ENCODE measurements around the gene RNF135. TPM values are rescaled to one million over a fixed set of nuclear protein-coding genes. Genes with fewer than 3 reads are reported as not detected.
A peak's percentile ranks its signal among the peaks of the same experiment; 100 is the strongest.

The RNF135 gene
- total and polyA plus RNA-seq, 2 of the 4 experiments (the other 2 are of a cell fraction), result 5.9 to 9.0 TPM

DNA sequence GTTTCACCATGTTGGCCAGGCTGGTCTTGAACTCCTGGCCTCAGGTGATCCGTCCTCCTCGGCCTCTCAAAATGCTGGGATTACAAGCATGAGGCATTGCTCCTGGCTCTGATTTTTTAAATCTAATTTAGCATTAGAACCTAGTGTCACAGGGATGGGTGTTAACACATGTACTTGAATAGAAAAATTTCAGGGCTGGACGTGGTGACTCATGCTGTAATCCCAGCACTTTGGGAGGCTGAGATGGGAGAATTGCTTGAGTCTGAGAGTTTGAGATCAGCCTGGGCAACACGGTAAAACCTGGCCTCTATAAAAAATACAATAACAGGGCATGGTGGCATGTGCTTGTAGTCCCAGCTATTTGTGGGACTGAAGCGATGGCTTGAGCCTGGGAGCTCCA, 6.0 kb upstream of the RNF135 start:
- DNase-seq (peak; percentile 40), ATAC-seq (ENCODE audit: low read depth) (peak; percentile 63)
- ChIA-PET CTCF (no interaction called here), POLR2A (ENCODE audit: unreplicated experiment) (no interaction called here)
- no peak overlapping the region for H3K14ac ChIP-seq (replicated peaks; ENCODE audit: low read depth, low read length)
- H2BK5ac ChIP-seq (ENCODE audit: low read depth, low read length, poor library complexity, severe bottlenecking), result no peak overlapping the region
- WGBS, 2 experiments (ENCODE audit: extremely low coverage in 2 of 2, insufficient read length in 1 of 2), result 80% methylated on average over 1 of the region's 5 CpGs; no CpG with 5 or more reads in 1 of the 2 experiments
- no peak overlapping the region for H3K56ac ChIP-seq (ENCODE audit: extremely low read depth, insufficient read depth, low read length)
- H3K4me1 ChIP-seq (ENCODE audit: control insufficient read depth, insufficient read depth, low read length), result no peaks in the 10 kb centered on the region; the same call in 1 of the 2 replicates
- no peak overlapping the region for H4K5ac ChIP-seq (ENCODE audit: low read depth, low read length)
- no TSS peak for BruUV-seq (replicated peaks)
- H3K4me2 ChIP-seq (ENCODE audit: low read depth, low read length), result no peak overlapping the region
- no peak overlapping the region for H3K27ac ChIP-seq (ENCODE audit: insufficient read depth, low read length)
- H3K4me3 ChIP-seq (ENCODE audit: insufficient read depth, low read depth, low read length), result no peak overlapping the region
- TF ChIP-seq RFX5 (IDR thresholded peaks at IDR 0.05; ENCODE audit: low read depth, low read length) (no peak), SMC3 (IDR thresholded peaks at IDR 0.05; ENCODE audit: low read depth, low read length) (no peak), FOS (IDR thresholded peaks at IDR 0.05; ENCODE audit: low read depth, low read length) (no peak)
- no peak overlapping the region for H4K8ac ChIP-seq (ENCODE audit: low read depth in 2 of 2, low read length in 2 of 2)
- no peak overlapping the region for H2BK20ac ChIP-seq (ENCODE audit: low read depth, low read length)
- dilution Hi-C loops (cut with HindIII; ENCODE audit: low sequenced_read_pairs, unreplicated experiment) (no loop called here), in situ Hi-C loops (cut with MboI; ENCODE audit: low sequenced_read_pairs) (no loop called here), intact Hi-C loops (cut with micrococcal nuclease) (no loop called here)
- no peak overlapping the region for H2AK9ac ChIP-seq (replicated peaks; ENCODE audit: low read depth, low read length, poor library complexity)
- no peak overlapping the region for H4K91ac ChIP-seq (ENCODE audit: insufficient read depth, low read depth, low read length)
- H3K23ac ChIP-seq (ENCODE audit: low read depth, low read length), result no peak overlapping the region
- H3K79me1 ChIP-seq (ENCODE audit: low read depth in 1 of 2, low read length in 2 of 2), result peaks cover under 1 to 2% of the 10 kb centered on the region in 2 experiments; a peak in 2 of 4 replicates
- no peak overlapping the region for H2BK15ac ChIP-seq (ENCODE audit: low read depth, low read length)
- no peak overlapping the region for H2AK5ac ChIP-seq (ENCODE audit: low read depth, low read length)
- H3K18ac ChIP-seq (ENCODE audit: low read depth, low read length), result no peak overlapping the region
- H3K36me3 ChIP-seq (ENCODE audit: control insufficient read depth, insufficient read depth, low read length), result no peaks in the 10 kb centered on the region
- H3K27me3 ChIP-seq (ENCODE audit: control insufficient read depth, insufficient read depth, low read length), result no peaks in the 10 kb centered on the region
- no peaks in the 10 kb centered on the region for H3K9me3 ChIP-seq (ENCODE audit: control insufficient read depth, insufficient read depth, low read length)
- no peak overlapping the region for H3K9ac ChIP-seq (ENCODE audit: low read depth, low read length)
- H4K20me1 ChIP-seq (ENCODE audit: insufficient read depth, low read length), result no peaks in the 10 kb centered on the region
- no peak overlapping the region for H3K4ac ChIP-seq (ENCODE audit: low read depth, low read length)
- no peak overlapping the region for H2AFZ ChIP-seq (replicated peaks; ENCODE audit: low read length, poor library complexity)
- H2BK120ac ChIP-seq (ENCODE audit: low read depth, low read length), result no peak overlapping the region
- peaks cover 4% of the 10 kb centered on the region for H3K9me1 ChIP-seq (ENCODE audit: insufficient read depth, low read length)

Measured in IMR-90 (cell line).